ENCODE data around the gene NEMP1. TPM values are rescaled to one million over a fixed set of nuclear protein-coding genes. Genes with fewer than 3 reads are reported as not detected.

Gene NEMP1
- total and polyA plus RNA-seq, 2 of the 13 experiments (the other 11 are each of a cell fraction or from before 2014, with no cell fraction given): 11.4 to 12.9 TPM

DNA sequence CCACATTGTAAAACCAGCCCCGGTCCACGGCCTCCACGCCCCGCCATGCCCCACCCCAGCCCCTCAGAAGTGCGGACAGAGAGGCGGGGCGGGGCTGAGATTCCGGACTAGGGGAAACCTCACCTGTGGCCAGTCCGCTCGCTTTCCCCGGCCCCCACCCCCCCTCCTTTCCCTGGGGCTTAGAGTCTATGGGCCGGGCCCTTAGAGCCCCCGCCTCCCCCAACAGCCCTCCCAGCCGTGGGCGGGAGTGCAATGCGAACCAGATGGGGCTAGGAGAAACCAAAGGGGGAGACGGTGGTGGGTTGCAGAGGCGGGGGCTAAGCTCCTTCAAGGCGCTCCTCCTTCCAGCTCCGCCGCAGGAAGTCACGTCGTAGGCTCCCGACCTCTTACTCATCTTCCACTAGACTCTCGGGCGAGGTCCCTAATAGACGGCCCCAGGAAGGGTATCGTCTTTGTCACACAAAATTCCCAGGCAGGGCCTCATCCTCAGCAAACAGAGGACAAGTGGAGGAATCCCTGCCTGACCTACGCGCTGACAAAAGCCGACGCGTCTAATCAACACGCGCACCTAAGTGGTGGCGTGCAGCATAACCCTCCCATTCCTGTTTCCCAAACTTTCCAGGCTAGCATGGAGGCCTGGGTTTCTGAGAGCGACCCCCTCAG is 9.2 kb upstream of the NEMP1 start (continued):
- TF ChIP-seq, protein P1, sequence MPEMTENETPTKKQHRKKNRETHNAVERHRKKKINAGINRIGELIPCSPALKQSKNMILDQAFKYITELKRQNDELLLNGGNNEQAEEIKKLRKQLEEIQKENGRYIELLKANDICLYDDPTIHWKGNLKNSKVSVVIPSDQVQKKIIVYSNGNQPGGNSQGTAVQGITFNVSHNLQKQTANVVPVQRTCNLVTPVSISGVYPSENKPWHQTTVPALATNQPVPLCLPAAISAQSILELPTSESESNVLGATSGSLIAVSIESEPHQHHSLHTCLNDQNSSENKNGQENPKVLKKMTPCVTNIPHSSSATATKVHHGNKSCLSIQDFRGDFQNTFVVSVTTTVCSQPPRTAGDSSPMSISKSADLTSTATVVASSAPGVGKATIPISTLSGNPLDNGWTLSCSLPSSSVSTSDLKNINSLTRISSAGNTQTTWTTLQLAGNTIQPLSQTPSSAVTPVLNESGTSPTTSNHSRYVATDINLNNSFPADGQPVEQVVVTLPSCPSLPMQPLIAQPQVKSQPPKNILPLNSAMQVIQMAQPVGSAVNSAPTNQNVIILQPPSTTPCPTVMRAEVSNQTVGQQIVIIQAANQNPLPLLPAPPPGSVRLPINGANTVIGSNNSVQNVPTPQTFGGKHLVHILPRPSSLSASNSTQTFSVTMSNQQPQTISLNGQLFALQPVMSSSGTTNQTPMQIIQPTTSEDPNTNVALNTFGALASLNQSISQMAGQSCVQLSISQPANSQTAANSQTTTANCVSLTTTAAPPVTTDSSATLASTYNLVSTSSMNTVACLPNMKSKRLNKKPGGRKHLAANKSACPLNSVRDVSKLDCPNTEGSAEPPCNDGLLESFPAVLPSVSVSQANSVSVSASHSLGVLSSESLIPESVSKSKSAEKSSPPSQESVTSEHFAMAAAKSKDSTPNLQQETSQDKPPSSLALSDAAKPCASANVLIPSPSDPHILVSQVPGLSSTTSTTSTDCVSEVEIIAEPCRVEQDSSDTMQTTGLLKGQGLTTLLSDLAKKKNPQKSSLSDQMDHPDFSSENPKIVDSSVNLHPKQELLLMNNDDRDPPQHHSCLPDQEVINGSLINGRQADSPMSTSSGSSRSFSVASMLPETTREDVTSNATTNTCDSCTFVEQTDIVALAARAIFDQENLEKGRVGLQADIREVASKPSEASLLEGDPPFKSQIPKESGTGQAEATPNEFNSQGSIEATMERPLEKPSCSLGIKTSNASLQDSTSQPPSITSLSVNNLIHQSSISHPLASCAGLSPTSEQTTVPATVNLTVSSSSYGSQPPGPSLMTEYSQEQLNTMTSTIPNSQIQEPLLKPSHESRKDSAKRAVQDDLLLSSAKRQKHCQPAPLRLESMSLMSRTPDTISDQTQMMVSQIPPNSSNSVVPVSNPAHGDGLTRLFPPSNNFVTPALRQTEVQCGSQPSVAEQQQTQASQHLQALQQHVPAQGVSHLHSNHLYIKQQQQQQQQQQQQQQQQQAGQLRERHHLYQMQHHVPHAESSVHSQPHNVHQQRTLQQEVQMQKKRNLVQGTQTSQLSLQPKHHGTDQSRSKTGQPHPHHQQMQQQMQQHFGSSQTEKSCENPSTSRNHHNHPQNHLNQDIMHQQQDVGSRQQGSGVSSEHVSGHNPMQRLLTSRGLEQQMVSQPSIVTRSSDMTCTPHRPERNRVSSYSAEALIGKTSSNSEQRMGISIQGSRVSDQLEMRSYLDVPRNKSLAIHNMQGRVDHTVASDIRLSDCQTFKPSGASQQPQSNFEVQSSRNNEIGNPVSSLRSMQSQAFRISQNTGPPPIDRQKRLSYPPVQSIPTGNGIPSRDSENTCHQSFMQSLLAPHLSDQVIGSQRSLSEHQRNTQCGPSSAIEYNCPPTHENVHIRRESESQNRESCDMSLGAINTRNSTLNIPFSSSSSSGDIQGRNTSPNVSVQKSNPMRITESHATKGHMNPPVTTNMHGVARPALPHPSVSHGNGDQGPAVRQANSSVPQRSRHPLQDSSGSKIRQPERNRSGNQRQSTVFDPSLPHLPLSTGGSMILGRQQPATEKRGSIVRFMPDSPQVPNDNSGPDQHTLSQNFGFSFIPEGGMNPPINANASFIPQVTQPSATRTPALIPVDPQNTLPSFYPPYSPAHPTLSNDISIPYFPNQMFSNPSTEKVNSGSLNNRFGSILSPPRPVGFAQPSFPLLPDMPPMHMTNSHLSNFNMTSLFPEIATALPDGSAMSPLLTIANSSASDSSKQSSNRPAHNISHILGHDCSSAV (CRISPR knock-in tag; IDR thresholded peaks at IDR 0.05; ENCODE audit: borderline replicate concordance): no peak
- TF ChIP-seq ZC3H4 (CRISPR knock-in tag; IDR thresholded peaks at IDR 0.05; ENCODE audit: borderline replicate concordance): peak; percentile 45; the same call in 1 of the 2 replicates
- TF ChIP-seq PPARG (CRISPR knock-in tag; conservative IDR thresholded peaks at IDR 0.05): no peak
- TF ChIP-seq, protein P2, sequence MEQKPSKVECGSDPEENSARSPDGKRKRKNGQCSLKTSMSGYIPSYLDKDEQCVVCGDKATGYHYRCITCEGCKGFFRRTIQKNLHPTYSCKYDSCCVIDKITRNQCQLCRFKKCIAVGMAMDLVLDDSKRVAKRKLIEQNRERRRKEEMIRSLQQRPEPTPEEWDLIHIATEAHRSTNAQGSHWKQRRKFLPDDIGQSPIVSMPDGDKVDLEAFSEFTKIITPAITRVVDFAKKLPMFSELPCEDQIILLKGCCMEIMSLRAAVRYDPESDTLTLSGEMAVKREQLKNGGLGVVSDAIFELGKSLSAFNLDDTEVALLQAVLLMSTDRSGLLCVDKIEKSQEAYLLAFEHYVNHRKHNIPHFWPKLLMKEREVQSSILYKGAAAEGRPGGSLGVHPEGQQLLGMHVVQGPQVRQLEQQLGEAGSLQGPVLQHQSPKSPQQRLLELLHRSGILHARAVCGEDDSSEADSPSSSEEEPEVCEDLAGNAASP (CRISPR knock-in tag; IDR thresholded peaks at IDR 0.05; ENCODE audit: borderline replicate concordance): no peak
- TF ChIP-seq, protein P3, sequence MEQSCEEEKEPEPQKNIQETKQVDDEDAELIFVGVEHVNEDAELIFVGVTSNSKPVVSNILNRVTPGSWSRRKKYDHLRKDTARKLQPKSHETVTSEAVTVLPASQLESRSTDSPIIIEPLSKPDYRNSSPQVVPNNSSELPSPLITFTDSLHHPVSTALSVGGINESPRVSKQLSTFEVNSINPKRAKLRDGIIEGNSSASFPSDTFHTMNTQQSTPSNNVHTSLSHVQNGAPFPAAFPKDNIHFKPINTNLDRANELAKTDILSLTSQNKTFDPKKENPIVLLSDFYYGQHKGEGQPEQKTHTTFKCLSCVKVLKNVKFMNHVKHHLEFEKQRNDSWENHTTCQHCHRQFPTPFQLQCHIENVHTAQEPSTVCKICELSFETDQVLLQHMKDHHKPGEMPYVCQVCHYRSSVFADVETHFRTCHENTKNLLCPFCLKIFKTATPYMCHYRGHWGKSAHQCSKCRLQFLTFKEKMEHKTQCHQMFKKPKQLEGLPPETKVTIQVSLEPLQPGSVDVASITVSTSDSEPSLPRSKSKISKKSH (CRISPR knock-in tag; IDR thresholded peaks at IDR 0.05; ENCODE audit: borderline replicate concordance): 0 out of 2 replicates have a peak, but pooled peaks have one; percentile 6
- peak; percentile 33 for TF ChIP-seq PTBP1 (IDR thresholded peaks at IDR 0.05; ENCODE audit: low read depth, low read length, poor library complexity, severe bottlenecking)
- TF ChIP-seq ZNF569 (CRISPR knock-in tag; IDR thresholded peaks at IDR 0.05; ENCODE audit: borderline replicate concordance): no peak
- no peak for TF ChIP-seq ZNF235 (CRISPR knock-in tag; IDR thresholded peaks at IDR 0.05; ENCODE audit: borderline replicate concordance)
- 0 out of 2 replicates have a peak, but pooled peaks have one; percentile 11 for TF ChIP-seq ZNF230 (CRISPR knock-in tag; IDR thresholded peaks at IDR 0.05)
- TF ChIP-seq, protein P4, sequence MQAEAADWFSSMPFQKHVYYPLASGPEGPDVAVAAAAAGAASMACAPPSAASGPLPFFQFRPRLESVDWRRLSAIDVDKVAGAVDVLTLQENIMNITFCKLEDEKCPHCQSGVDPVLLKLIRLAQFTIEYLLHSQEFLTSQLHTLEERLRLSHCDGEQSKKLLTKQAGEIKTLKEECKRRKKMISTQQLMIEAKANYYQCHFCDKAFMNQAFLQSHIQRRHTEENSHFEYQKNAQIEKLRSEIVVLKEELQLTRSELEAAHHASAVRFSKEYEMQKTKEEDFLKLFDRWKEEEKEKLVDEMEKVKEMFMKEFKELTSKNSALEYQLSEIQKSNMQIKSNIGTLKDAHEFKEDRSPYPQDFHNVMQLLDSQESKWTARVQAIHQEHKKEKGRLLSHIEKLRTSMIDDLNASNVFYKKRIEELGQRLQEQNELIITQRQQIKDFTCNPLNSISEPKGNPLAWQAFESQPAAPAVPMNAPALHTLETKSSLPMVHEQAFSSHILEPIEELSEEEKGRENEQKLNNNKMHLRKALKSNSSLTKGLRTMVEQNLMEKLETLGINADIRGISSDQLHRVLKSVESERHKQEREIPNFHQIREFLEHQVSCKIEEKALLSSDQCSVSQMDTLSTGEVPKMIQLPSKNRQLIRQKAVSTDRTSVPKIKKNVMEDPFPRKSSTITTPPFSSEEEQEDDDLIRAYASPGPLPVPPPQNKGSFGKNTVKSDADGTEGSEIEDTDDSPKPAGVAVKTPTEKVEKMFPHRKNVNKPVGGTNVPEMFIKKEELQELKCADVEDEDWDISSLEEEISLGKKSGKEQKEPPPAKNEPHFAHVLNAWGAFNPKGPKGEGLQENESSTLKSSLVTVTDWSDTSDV (CRISPR knock-in tag; IDR thresholded peaks at IDR 0.05): 0 out of 2 replicates have a peak, but pooled peaks have one; percentile 14
- TF ChIP-seq ZNF761 (CRISPR knock-in tag; conservative IDR thresholded peaks at IDR 0.05): peak; percentile 81; the same call in 1 of the 2 replicates
- TF ChIP-seq KLF16 (CRISPR knock-in tag; IDR thresholded peaks at IDR 0.05): no peak

All from HepG2 (cell line).